ENCODE results near the gene SGMS2.

DNA sequence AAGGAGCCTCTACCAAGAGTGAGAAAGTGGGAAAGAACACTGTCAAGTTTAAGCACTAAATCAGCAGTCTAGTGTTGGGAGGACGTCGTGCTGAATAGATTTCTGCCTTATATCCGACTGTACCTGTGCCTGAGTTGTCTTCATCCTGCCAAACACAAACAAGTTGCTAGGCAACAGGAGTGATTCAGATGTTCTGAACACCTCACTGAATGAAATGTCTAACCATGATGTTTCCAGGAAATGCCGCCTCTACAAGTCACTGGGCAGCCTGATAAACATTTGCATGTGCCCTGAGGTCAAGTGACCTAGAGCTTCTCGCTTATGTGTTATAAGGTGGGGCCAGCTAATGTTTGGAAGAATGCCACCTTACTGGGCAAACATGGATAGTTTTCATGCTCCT lies 37.9 kb downstream of the SGMS2 start:
- TF ChIP-seq, protein P1, sequence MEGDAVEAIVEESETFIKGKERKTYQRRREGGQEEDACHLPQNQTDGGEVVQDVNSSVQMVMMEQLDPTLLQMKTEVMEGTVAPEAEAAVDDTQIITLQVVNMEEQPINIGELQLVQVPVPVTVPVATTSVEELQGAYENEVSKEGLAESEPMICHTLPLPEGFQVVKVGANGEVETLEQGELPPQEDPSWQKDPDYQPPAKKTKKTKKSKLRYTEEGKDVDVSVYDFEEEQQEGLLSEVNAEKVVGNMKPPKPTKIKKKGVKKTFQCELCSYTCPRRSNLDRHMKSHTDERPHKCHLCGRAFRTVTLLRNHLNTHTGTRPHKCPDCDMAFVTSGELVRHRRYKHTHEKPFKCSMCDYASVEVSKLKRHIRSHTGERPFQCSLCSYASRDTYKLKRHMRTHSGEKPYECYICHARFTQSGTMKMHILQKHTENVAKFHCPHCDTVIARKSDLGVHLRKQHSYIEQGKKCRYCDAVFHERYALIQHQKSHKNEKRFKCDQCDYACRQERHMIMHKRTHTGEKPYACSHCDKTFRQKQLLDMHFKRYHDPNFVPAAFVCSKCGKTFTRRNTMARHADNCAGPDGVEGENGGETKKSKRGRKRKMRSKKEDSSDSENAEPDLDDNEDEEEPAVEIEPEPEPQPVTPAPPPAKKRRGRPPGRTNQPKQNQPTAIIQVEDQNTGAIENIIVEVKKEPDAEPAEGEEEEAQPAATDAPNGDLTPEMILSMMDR (conservative IDR thresholded peaks at IDR 0.05; ENCODE audit: low read depth, low read length) = no peak
- TF ChIP-seq MXI1 (IDR thresholded peaks at IDR 0.05; ENCODE audit: borderline replicate concordance, low read depth, low read length) (no peak), POLR2A (IDR thresholded peaks at IDR 0.05; ENCODE audit: low read depth, low read length) (no peak), RFX5 (IDR thresholded peaks at IDR 0.05; ENCODE audit: low read depth, low read length) (no peak), MAZ (IDR thresholded peaks at IDR 0.05; ENCODE audit: borderline replicate concordance, low read depth, low read length) (no peak), FOS (IDR thresholded peaks at IDR 0.05; ENCODE audit: low read depth, low read length) (no peak), CEBPB (IDR thresholded peaks at IDR 0.05; ENCODE audit: low read depth, low read length) (no peak), BHLHE40 (IDR thresholded peaks at IDR 0.05; ENCODE audit: low read depth, low read length) (peak; percentile 14; the same call in 1 of the 2 replicates), USF2 (IDR thresholded peaks at IDR 0.05; ENCODE audit: low read depth, low read length) (no peak), RCOR1 (IDR thresholded peaks at IDR 0.05; ENCODE audit: insufficient replicate concordance, low read length) (no peak)
- TF ChIP-seq, protein P2, sequence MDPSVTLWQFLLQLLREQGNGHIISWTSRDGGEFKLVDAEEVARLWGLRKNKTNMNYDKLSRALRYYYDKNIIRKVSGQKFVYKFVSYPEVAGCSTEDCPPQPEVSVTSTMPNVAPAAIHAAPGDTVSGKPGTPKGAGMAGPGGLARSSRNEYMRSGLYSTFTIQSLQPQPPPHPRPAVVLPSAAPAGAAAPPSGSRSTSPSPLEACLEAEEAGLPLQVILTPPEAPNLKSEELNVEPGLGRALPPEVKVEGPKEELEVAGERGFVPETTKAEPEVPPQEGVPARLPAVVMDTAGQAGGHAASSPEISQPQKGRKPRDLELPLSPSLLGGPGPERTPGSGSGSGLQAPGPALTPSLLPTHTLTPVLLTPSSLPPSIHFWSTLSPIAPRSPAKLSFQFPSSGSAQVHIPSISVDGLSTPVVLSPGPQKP (IDR thresholded peaks at IDR 0.05; ENCODE audit: borderline replicate concordance, low read depth, low read length) = no peak
